AG04449 (cell line): ENCODE data around the gene HSD17B8.

Experiments used
- CTCF ChIA-PET: fragments of 350-600 bp; formaldehyde crosslinking; extraction: SDS; loops from one replicate; lab custom pipeline; 2021; ENCODE audit warnings: antibody characterized with exemption; lab: Yijun Ruan, JAX
- POLR2A ChIA-PET: fragments of 400-600, 350-600 bp; formaldehyde crosslinking; extraction: SDS; loops from one replicate; lab custom pipeline; 2020; ENCODE audit warnings: antibody characterized with exemption, inconsistent platforms; lab: Yijun Ruan, JAX
- DNase-seq: peaks from one replicate; pipeline ENCODE4 v3.0.0-alpha.2; 2010; ENCODE audit warnings: low read depth, low spot score
- H3K4me3 ChIP-seq: 2 replicates; pipeline ENCODE4 v1.5.1; 2011; ENCODE audit warnings: low read depth, mild to moderate bottlenecking, control low read depth, low read length
- CTCF ChIP-seq: IDR thresholded peaks from one replicate; pipeline ENCODE4 v1.5.1; 2011; ENCODE audit warnings: mild to moderate bottlenecking, moderate library complexity, low read length, control low read depth, inconsistent platforms; ENCODE audit not compliant: insufficient read depth; ENCODE audit errors: missing control alignments

Gene HSD17B8

GRCh38 chr6:33169291-33170175 lies 34.9 kb upstream of the HSD17B8 start:
- CTCF ChIA-PET, result no interaction called here
- POLR2A ChIA-PET, result no interaction called here
- no peak for DNase-seq
- H3K4me3 ChIP-seq, result no peak overlapping the region
- no peak for TF ChIP-seq CTCF

GRCh38 chr6:33170176-33171015 lies 34.1 kb upstream of the HSD17B8 start:
- ChIA-PET POLR2A (no interaction called here), CTCF (interaction anchor here (1.0 kb wide), 1 partner anchor 8 kb away, joined by 4 read pairs; no protein-coding TSS in a partner anchor)
- no peak for DNase-seq
- TF ChIP-seq CTCF, result no peak
- H3K4me3 ChIP-seq, result no peak overlapping the region

- H3K4me3 ChIP-seq, result no peak overlapping the region
- TF ChIP-seq CTCF, result no peak
- DNase-seq, result no peak
- POLR2A ChIA-PET, result no interaction called here
- CTCF ChIA-PET, result interaction anchor here (1.0 to 4.3 kb wide), 7 partner anchors 9 to 303 kb away, joined by 3 to 44 read pairs (median 6); no protein-coding TSS in a partner anchor
Observed at GRCh38 chr6:33171016-33171879, 33.2 kb upstream of the HSD17B8 start.

GRCh38 chr6:33171880-33172687 lies 32.4 kb upstream of the HSD17B8 start:
- POLR2A ChIA-PET, result no interaction called here

More at GRCh38 chr6:33171880-33172687, 32.4 kb upstream of the HSD17B8 start:
- H3K4me3 ChIP-seq, result no peak overlapping the region
- no peak for TF ChIP-seq CTCF
- CTCF ChIA-PET, result interaction anchor here (0.6 to 5.1 kb wide), 15 partner anchors 10 to 304 kb away, joined by 3 to 44 read pairs (median 6); partner anchors contain the start of gene HLA-DMA
- DNase-seq, result no peak
